Activated CD4-positive, CD25-positive, alpha-beta regulatory T cell (primary cell): Measurements from ENCODE around the gene GREM2.

ENCODE experiments used
- DNase-seq, 4 experiments: peaks; one replicate each; lab custom pipeline; 2025; lab: John Stamatoyannopoulos, UW

The GREM2 gene

GRCh38 chr1:240609527-240610060 is 2.4 kb downstream of the GREM2 start:
- DNase-seq: no peak

GRCh38 chr1:240608707-240609106 is 3.2 kb downstream of the GREM2 start:
- no peak for DNase-seq

- DNase-seq: no peak
Measured at GRCh38 chr1:240607006-240607405, 4.9 kb downstream of the GREM2 start.

GRCh38 chr1:240602189-240602588 is 9.8 kb downstream of the GREM2 start:
- no peak for DNase-seq

GRCh38 chr1:240599830-240600229 is 12.1 kb downstream of the GREM2 start:
- no peak for DNase-seq

GRCh38 chr1:240599299-240599698 is 12.7 kb downstream of the GREM2 start:
- DNase-seq: no peak

- no peak for DNase-seq
Measured at GRCh38 chr1:240598216-240599001, 13.5 kb downstream of the GREM2 start.

- DNase-seq: no peak
Measured at GRCh38 chr1:240597153-240597745, 14.7 kb downstream of the GREM2 start.

GRCh38 chr1:240595476-240595875 is 16.5 kb downstream of the GREM2 start:
- DNase-seq: no peak

GRCh38 chr1:240591564-240591963 is 20.4 kb downstream of the GREM2 start:
- no peak for DNase-seq

GRCh38 chr1:240591078-240591477 is 20.9 kb downstream of the GREM2 start:
- DNase-seq: no peak

- DNase-seq: no peak
Measured at GRCh38 chr1:240589585-240590110, 22.3 kb downstream of the GREM2 start.

- DNase-seq: no peak
Measured at GRCh38 chr1:240586006-240586405, 25.9 kb downstream of the GREM2 start.

GRCh38 chr1:240582953-240583352 is 29.0 kb downstream of the GREM2 start:
- DNase-seq: no peak

GRCh38 chr1:240579511-240579910 is 32.4 kb downstream of the GREM2 start:
- no peak for DNase-seq

GRCh38 chr1:240577095-240577494 is 34.9 kb downstream of the GREM2 start:
- DNase-seq: no peak

GRCh38 chr1:240575981-240576662 is 35.8 kb downstream of the GREM2 start:
- no peak for DNase-seq

- no peak for DNase-seq
Measured at GRCh38 chr1:240572328-240572727, 39.6 kb downstream of the GREM2 start.

GRCh38 chr1:240571782-240572181 is 40.2 kb downstream of the GREM2 start:
- DNase-seq: no peak

GRCh38 chr1:240567066-240567465 is 44.9 kb downstream of the GREM2 start:
- no peak for DNase-seq

- DNase-seq: no peak
Measured at GRCh38 chr1:240562779-240563178, 49.2 kb downstream of the GREM2 start.

GRCh38 chr1:240562111-240562590 is 49.8 kb downstream of the GREM2 start:
- DNase-seq: no peak
